DMS153 (cell line): Measurements from ENCODE around the gene CCDC187.
"Not testable (repeated sequence)": the region's sequence is repeated elsewhere in the genome, so short reads cannot be mapped to it uniquely, and the experiment has no call there.

ENCODE experiments used
- DNase-seq: peaks from one replicate; lab custom pipeline; 2025; lab: John Stamatoyannopoulos, UW

CCDC187 gene

GRCh38 chr9:136303825-136304416 is at the start of gene CCDC187:
Gene CCDC187, minus strand, starts transcription at chr9:136304094. Its CDS starts 264 bp downstream, at chr9:136303830.
- no peak for DNase-seq

GRCh38 chr9:136353088-136353487 is 49.2 kb upstream of the CCDC187 start:
- DNase-seq, result no peak

- no peak for DNase-seq
These were observed 48.8 kb upstream of the CCDC187 start for GRCh38 chr9:136352682-136353081.

- DNase-seq, result not testable (repeated sequence)
These were observed 48.0 kb upstream of the CCDC187 start for GRCh38 chr9:136351868-136352267.

- no peak for DNase-seq
These were observed 47.4 kb upstream of the CCDC187 start for GRCh38 chr9:136351252-136351800.

- no peak for DNase-seq
These were observed 45.7 kb upstream of the CCDC187 start for GRCh38 chr9:136349546-136349945.

GRCh38 chr9:136348691-136349090 is 44.8 kb upstream of the CCDC187 start:
- no peak for DNase-seq

GRCh38 chr9:136347472-136348256 is 43.8 kb upstream of the CCDC187 start:
- no peak for DNase-seq

- DNase-seq, result no peak
These were observed 43.1 kb upstream of the CCDC187 start for GRCh38 chr9:136346927-136347465.

GRCh38 chr9:136346157-136346481 is 42.2 kb upstream of the CCDC187 start:
- DNase-seq, result no peak

- DNase-seq, result no peak
These were observed 41.6 kb upstream of the CCDC187 start for GRCh38 chr9:136345281-136346156.

GRCh38 chr9:136344544-136345280 is 40.8 kb upstream of the CCDC187 start:
- DNase-seq, result no peak

- no peak for DNase-seq
These were observed 40.0 kb upstream of the CCDC187 start for GRCh38 chr9:136343884-136344269.

- no peak for DNase-seq
These were observed 39.4 kb upstream of the CCDC187 start for GRCh38 chr9:136343121-136343883.

GRCh38 chr9:136342181-136343120 is 38.6 kb upstream of the CCDC187 start:
- peak; percentile 54 for DNase-seq

- DNase-seq, result no peak
These were observed 37.9 kb upstream of the CCDC187 start for GRCh38 chr9:136341769-136342168.

GRCh38 chr9:136341042-136341655 is 37.3 kb upstream of the CCDC187 start:
- no peak for DNase-seq

- no peak for DNase-seq
These were observed 36.6 kb upstream of the CCDC187 start for GRCh38 chr9:136340356-136341041.

- DNase-seq, result no peak
These were observed 36.0 kb upstream of the CCDC187 start for GRCh38 chr9:136339958-136340310.
